HEK293T (cell line): ENCODE measurements around the gene SMYD4.

Source experiments
- CTCF ChIA-PET: fragments of 350-600 bp; formaldehyde crosslinking; extraction: SDS; loops from one replicate; lab custom pipeline; 2021; ENCODE audit warnings: antibody characterized with exemption, inconsistent platforms; lab: Yijun Ruan, JAX
- POLR2A ChIA-PET: fragments of 350-600 bp; formaldehyde crosslinking; extraction: SDS; loops from one replicate; lab custom pipeline; 2020; ENCODE audit warnings: antibody characterized with exemption, inconsistent platforms; lab: Yijun Ruan, JAX
- DNase-seq: peaks from one replicate; pipeline ENCODE4 v3.0.0; 2012; ENCODE audit warnings: mixed read lengths; ENCODE audit errors: extremely low spot score
- ARNT ChIP-seq: fragments of 450-650 bp; IDR thresholded peaks from 2 replicates; pipeline ENCODE4 v1.6.1; 2017; ENCODE audit warnings: mild to moderate bottlenecking
- BHLHE40 ChIP-seq: fragments of 450-650 bp; IDR thresholded peaks from 2 replicates; pipeline ENCODE4 v1.6.1; 2016; ENCODE audit warnings: mild to moderate bottlenecking, moderate library complexity, borderline replicate concordance
- CTBP1 ChIP-seq: fragments of 450-650 bp; IDR thresholded peaks from 2 replicates; pipeline ENCODE4 v1.6.1; 2016; ENCODE audit warnings: borderline replicate concordance
- ELF4 ChIP-seq: fragments of 450-650 bp; IDR thresholded peaks from 2 replicates; pipeline ENCODE4 v1.6.1; 2017; ENCODE audit warnings: antibody characterized with exemption
- FOXA1 ChIP-seq: fragments of 450-650 bp; IDR thresholded peaks from 2 replicates; pipeline ENCODE4 v1.6.1; 2016; ENCODE audit warnings: mild to moderate bottlenecking
- FOXK2 ChIP-seq: fragments of 450-650 bp; IDR thresholded peaks from 2 replicates; pipeline ENCODE4 v1.6.1; 2016; ENCODE audit warnings: mild to moderate bottlenecking
- FOXM1 ChIP-seq: fragments of 450-650 bp; IDR thresholded peaks from 2 replicates; pipeline ENCODE4 v1.6.1; 2017; ENCODE audit warnings: mild to moderate bottlenecking, borderline replicate concordance
- HDGF ChIP-seq: fragments of 450-650 bp; IDR thresholded peaks from 2 replicates; pipeline ENCODE4 v1.6.1; 2017; ENCODE audit warnings: antibody characterized with exemption, borderline replicate concordance
- L3MBTL2 ChIP-seq: fragments of 450-650 bp; conservative IDR thresholded peaks from 2 replicates; pipeline ENCODE4 v1.6.1; 2016; ENCODE audit warnings: mild to moderate bottlenecking
- LEF1 ChIP-seq: fragments of 450-650 bp; IDR thresholded peaks from 2 replicates; pipeline ENCODE4 v1.6.1; 2017; ENCODE audit warnings: mild to moderate bottlenecking, borderline replicate concordance
- NFRKB ChIP-seq: fragments of 450-650 bp; IDR thresholded peaks from 2 replicates; pipeline ENCODE4 v1.6.1; 2016; ENCODE audit warnings: mild to moderate bottlenecking, moderate library complexity
- SP1 ChIP-seq: fragments of 450-650 bp; IDR thresholded peaks from 2 replicates; pipeline ENCODE4 v1.6.1; 2017
- SUZ12 ChIP-seq: fragments of 450-650 bp; IDR thresholded peaks from 2 replicates; pipeline ENCODE4 v1.6.1; 2016; ENCODE audit warnings: mild to moderate bottlenecking
- TARDBP ChIP-seq: fragments of 450-650 bp; IDR thresholded peaks from 2 replicates; pipeline ENCODE4 v1.6.1; 2016
- ZNF384 ChIP-seq: fragments of 450-650 bp; IDR thresholded peaks from 2 replicates; pipeline ENCODE4 v1.6.1; 2016
- TF ChIP-seq, protein P1 (sequence below): fragments of 450-650 bp; IDR thresholded peaks from 2 replicates; pipeline ENCODE4 v1.6.1; 2016

SMYD4 gene

DNA sequence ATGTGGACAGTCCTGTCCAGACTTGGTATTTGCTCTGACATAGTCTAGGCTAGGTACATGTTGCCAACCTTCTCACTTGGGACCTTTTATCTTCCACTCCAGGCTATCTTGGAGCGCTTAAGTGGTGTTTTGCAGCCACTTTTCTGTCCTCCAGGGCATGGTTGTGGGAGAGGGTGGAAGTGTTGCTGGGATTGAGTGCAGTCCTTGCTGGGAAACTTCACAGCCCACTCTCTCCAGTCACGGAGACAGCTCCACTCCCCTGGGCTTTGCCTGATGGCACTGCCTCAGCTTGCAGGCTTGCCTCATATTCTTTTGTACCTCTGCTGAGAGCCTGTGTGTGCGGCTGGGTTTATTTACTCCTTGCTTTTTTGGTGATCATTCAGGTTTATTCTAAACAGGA is 17.5 kb upstream of the SMYD4 start:
- TF ChIP-seq L3MBTL2 (no peak), ELF4 (no peak), ARNT (no peak), CTBP1 (no peak), SP1 (no peak), BHLHE40 (no peak), TARDBP (no peak), NFRKB (no peak), FOXM1 (no peak), SUZ12 (no peak)
- CTCF ChIA-PET, result no interaction called here
- DNase-seq, result no peak
- POLR2A ChIA-PET, result interaction anchor here (1.2 kb wide), 1 partner anchor 18 kb away, joined by 3 read pairs; the partner anchor contains the start of genes RPA1 and SMYD4

DNA sequence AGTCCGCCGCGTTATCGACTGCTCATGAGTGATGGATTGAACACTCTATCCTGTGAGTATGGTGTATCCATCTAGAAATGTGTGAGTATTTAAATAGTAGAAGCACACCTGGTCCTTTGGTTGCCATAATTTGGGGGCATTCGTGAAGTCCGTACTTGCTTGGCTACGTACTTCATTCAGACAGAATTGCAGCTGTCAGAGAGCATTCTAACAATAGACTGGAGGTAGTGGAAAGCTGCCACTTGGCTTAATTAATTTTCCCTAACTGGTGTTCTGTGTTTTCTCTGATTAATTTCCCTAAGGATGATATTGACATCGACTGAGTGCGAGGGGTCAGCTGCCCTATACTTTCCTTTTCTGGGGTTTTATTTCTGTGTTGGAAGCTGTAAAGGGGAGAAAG is 14.2 kb upstream of the SMYD4 start:
- no peak for TF ChIP-seq FOXK2
- ChIA-PET POLR2A (no interaction called here), CTCF (no interaction called here)
- DNase-seq, result no peak

DNA sequence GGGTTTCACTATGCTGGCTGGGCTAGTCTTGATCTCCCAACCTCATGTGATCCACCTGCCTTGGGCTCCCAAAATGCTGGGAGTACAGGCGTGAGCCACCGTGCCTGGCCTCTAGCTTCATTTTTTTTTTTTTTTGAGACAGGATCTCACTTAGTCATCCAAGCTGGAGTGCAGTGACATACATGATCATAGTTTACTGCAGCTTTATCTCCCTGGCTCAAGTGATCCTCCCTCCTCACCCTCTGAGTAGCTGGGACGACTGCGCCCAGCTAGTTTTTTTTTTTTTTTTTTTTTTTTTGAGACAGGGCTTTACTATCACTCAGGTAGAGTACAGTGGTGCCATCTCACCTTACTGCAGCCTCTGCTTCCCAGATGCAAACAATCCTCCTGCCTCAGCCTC is 9.8 kb upstream of the SMYD4 start:
- TF ChIP-seq NFRKB (no peak), CTBP1 (no peak), TARDBP (no peak), SUZ12 (no peak), FOXK2 (no peak), BHLHE40 (no peak)
- TF ChIP-seq, protein P1, sequence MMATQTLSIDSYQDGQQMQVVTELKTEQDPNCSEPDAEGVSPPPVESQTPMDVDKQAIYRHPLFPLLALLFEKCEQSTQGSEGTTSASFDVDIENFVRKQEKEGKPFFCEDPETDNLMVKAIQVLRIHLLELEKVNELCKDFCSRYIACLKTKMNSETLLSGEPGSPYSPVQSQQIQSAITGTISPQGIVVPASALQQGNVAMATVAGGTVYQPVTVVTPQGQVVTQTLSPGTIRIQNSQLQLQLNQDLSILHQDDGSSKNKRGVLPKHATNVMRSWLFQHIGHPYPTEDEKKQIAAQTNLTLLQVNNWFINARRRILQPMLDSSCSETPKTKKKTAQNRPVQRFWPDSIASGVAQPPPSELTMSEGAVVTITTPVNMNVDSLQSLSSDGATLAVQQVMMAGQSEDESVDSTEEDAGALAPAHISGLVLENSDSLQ, result no peak
- POLR2A ChIA-PET, result interaction anchor here (2.0 kb wide), 1 partner anchor 10 kb away, joined by 11 read pairs; the partner anchor contains the start of genes RPA1 and SMYD4
- CTCF ChIA-PET, result interaction anchor here (0.6 kb wide), 1 partner anchor 40 kb away, joined by 3 read pairs; no protein-coding TSS in a partner anchor
- no peak for DNase-seq

DNA sequence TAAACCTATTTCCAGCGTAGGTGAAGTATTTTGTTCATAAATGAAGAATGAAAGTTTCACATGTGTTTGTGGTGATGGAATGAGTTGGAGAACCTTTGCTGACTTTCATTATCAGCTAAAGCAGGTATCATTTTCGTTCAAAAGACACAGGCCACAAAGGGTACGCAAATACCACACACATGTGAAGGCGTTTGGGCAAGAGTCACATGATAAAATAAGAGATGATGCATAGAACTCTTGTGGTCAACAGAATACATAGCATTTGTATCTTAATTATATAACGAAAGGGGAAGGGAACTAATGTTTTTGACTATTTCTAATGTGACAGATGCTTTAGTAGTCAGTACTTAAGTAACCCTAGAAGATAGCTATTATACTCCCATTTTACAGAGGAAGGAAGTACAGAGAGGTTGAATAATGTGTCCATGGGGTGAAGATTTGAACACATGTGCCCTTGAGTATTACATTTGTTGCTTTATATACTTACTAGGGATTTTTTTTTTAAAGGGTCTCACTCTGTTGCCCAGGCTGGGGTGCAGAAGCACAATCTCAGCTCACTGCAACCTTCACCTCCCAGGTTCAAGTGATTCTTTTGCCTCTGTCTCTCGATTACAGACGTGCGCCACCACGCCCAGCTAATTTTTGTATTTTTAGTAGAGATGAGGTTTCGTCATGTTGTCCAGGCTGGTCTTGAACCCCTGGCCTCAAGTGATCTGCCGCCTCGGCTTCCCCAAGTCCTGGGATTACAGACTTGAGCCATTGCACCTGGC is 4.9 kb upstream of the SMYD4 start:
- TF ChIP-seq NFRKB (no peak), ELF4 (no peak), FOXK2 (no peak), TARDBP (no peak), SUZ12 (no peak), FOXA1 (no peak), LEF1 (no peak)
- ChIA-PET CTCF (interaction anchor here (0.6 to 0.8 kb wide), 2 partner anchors 138 to 335 kb away, joined by 3 read pairs; no protein-coding TSS in a partner anchor), POLR2A (interaction anchor here (1.0 kb wide), 1 partner anchor 118 kb away, joined by 3 read pairs; no protein-coding TSS in a partner anchor)
- no peak for DNase-seq

DNA sequence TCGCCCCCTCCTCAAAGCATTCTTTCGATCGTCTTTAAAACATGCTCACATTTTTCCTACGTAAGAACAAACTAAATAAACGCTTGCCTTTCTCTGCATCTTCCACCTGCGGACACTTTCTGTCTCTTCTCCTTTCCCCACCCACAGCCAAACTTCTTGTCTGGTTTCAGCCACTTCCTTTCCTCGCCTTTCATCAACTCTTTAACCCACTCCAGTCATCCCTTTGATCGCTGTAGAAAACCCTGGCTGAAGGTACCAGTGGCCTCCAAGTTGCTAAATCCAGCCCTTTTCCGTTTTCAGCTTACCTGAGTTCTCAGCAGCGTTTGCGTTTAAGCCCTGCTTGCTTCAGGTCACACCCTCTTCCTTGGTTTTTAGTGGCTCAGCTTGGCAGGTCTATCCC is 586 bp upstream of the SMYD4 start:
- no peak for TF ChIP-seq HDGF
- TF ChIP-seq CTBP1, result 0 out of 2 replicates have a peak, but pooled peaks have one; percentile 29
- TF ChIP-seq FOXA1, result no peak
- ChIA-PET CTCF (interaction anchor here (0.6 kb wide), 1 partner anchor 138 kb away, joined by 4 read pairs; no protein-coding TSS in a partner anchor), POLR2A (interaction anchor here (0.8 to 2.6 kb wide), 11 partner anchors 10 to 116 kb away, joined by 3 to 29 read pairs (median 5); no protein-coding TSS in a partner anchor)
- peak; percentile 21 for DNase-seq

DNA sequence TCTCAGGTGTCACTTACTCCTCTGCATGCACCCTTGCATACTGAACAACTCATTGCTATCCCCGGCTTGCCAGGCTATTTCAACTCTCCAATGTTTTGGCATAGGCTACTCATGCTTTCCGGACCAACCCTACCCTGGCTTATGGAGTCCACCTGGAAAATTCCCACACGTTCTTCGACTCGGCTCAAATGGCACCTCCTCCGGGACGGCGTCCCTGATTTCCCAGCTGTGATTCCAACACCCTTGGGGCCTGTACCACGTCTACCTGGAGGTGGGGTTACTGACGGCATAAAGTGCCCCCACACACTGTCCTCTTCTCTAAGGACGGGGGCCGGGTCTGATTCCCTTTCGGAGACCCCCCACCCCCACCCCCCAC is 498 bp downstream of the SMYD4 start:
- no peak for TF ChIP-seq SUZ12
- TF ChIP-seq ZNF384, result no peak
- no peak for TF ChIP-seq ARNT
- TF ChIP-seq FOXK2, result no peak
- TF ChIP-seq FOXM1, result no peak
- TF ChIP-seq CTBP1, result no peak
- TF ChIP-seq L3MBTL2, result peak; percentile 34; the same call in 1 of the 2 replicates
- no peak for TF ChIP-seq NFRKB
- ChIA-PET CTCF (no interaction called here), POLR2A (interaction anchor here (0.6 to 2.6 kb wide), 21 partner anchors 9 to 199 kb away, joined by 3 to 29 read pairs (median 4); partner anchors contain the start of gene SERPINF1)
- peak; percentile 49 for DNase-seq

DNA sequence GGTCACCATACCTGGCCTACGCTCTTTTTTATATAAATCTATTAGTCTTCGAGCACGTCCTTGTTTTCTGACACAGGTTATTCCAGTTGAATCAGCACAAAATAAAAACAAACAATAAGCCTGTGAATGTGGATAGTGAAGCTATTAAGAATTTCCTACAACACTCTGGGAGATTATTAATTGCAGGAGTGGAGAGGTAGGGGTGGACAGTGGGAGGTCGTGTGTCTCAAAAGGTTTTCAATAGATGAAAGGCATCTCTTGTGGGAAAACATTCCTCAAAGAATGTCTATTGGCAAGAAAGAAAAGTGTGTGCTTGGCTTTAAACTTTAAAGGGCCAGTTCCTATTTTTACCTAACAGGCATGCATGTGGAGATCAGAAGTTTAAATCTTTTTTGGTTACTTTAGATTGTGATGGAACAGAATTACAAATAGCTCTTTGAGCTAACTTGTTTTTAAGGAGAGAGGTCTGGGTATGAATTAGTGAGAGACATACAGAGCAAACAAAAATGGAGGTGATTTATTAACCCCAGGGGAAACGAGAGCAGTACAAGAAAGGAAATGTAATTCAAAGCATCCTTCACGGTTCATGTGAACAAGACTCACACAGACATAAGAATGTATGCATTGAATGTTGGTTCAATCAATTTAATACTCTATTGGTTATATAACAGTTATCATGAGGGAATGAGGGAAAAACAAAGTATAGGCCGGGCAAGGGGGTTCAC is 9.0 kb downstream of the SMYD4 start:
- ChIA-PET POLR2A (interaction anchor here (2.1 kb wide), 1 partner anchor 9 kb away, joined by 11 read pairs; the partner anchor contains the start of genes RPA1 and SMYD4), CTCF (interaction anchor here (0.7 kb wide), 1 partner anchor 9 kb away, joined by 3 read pairs; no protein-coding TSS in a partner anchor)
- DNase-seq, result no peak
- no peak for TF ChIP-seq FOXK2
- no peak for TF ChIP-seq FOXM1
- TF ChIP-seq, protein P1, result no peak
- no peak for TF ChIP-seq FOXA1
- no peak for TF ChIP-seq SP1
- TF ChIP-seq SUZ12, result no peak
- TF ChIP-seq NFRKB, result no peak
- TF ChIP-seq LEF1, result no peak
- TF ChIP-seq ZNF384, result no peak
- no peak for TF ChIP-seq HDGF
- no peak for TF ChIP-seq TARDBP
- no peak for TF ChIP-seq ELF4
- no peak for TF ChIP-seq CTBP1
- no peak for TF ChIP-seq ARNT
- TF ChIP-seq L3MBTL2, result no peak
- no peak for TF ChIP-seq BHLHE40
